RPMI7951 (cell line): ENCODE measurements around the gene FUT8. TPM values are rescaled to one million over a fixed set of nuclear protein-coding genes. Genes with fewer than 3 reads are reported as not detected.

ENCODE experiments used
- DNase-seq: peaks from one replicate; pipeline ENCODE4 v3.0.0-alpha.2; 2012; ENCODE audit warnings: low read depth
- total RNA-seq: library from RNA; depleted of rRNA; stranded (reverse); fragments of >200 nt; shearing (Covaris generic); gene quantifications from 2 replicates; pipeline ENCODE4 v1.2.3, GENCODE V29; 2014

FUT8 gene
- total RNA-seq, 1 experiment from 2014 or later, result 69.1 TPM

- DNase-seq, result no peak
Observed at GRCh38 chr14:65772921-65773574, 360.5 kb downstream of the FUT8 start.

- DNase-seq, result no peak
Observed at GRCh38 chr14:65774041-65774440, 361.5 kb downstream of the FUT8 start.

- DNase-seq, result no peak
Observed at GRCh38 chr14:65776193-65776852, 363.8 kb downstream of the FUT8 start.

GRCh38 chr14:65780566-65780965, 368.0 kb downstream of the FUT8 start:
- DNase-seq, result no peak

- no peak for DNase-seq
Observed at GRCh38 chr14:65783101-65783500, 370.6 kb downstream of the FUT8 start.

- DNase-seq, result no peak
Observed at GRCh38 chr14:65783576-65783975, 371.0 kb downstream of the FUT8 start.

GRCh38 chr14:65784574-65784973, 372.0 kb downstream of the FUT8 start:
- no peak for DNase-seq

GRCh38 chr14:65787461-65787860, 374.9 kb downstream of the FUT8 start:
- no peak for DNase-seq

- DNase-seq, result no peak
Observed at GRCh38 chr14:65788876-65789275, 376.3 kb downstream of the FUT8 start.

- no peak for DNase-seq
Observed at GRCh38 chr14:65789363-65789762, 376.8 kb downstream of the FUT8 start.

- DNase-seq, result no peak
Observed at GRCh38 chr14:65790172-65790815, 377.8 kb downstream of the FUT8 start.

GRCh38 chr14:65791191-65791981, 378.9 kb downstream of the FUT8 start:
- peak; percentile 65 for DNase-seq

GRCh38 chr14:65792208-65792905, 379.8 kb downstream of the FUT8 start:
- peak; percentile 61 for DNase-seq
